DND-41 (cell line): Measurements from ENCODE around the gene APC.

Experiments used
- ATAC-seq: fragments of 200-7000 bp; cut with Tn5 transposase; 3 replicates; pipeline ENCODE4 v1.9.1; 2021; ENCODE audit warnings: low read depth; ENCODE audit not compliant: insufficient read depth
- DNase-seq: peaks from one replicate; pipeline ENCODE4 v3.0.0-alpha.2; 2020
- H2AFZ ChIP-seq: 2 replicates; pipeline ENCODE4 v1.6.0; 2012; ENCODE audit warnings: low read depth, low read length
- H3K27ac ChIP-seq: 2 replicates; pipeline ENCODE4 v1.5.1; 2012; ENCODE audit warnings: low read length, inconsistent platforms
- H3K27me3 ChIP-seq: fragments of 200-600 bp; sonication (generic); 2 replicates; pipeline ENCODE4 v1.6.0; 2012; ENCODE audit warnings: low read length, mild to moderate bottlenecking, inconsistent platforms; ENCODE audit not compliant: insufficient read depth, poor library complexity
- H3K36me3 ChIP-seq: 2 replicates; pipeline ENCODE4 v1.5.1; 2012; ENCODE audit warnings: low read length, inconsistent platforms; ENCODE audit not compliant: insufficient read depth
- H3K4me1 ChIP-seq: 2 replicates; pipeline ENCODE4 v1.5.1; 2012; ENCODE audit warnings: mild to moderate bottlenecking, low read length; ENCODE audit not compliant: insufficient read depth
- H3K4me2 ChIP-seq: 2 replicates; pipeline ENCODE4 v1.6.0; 2012; ENCODE audit warnings: mild to moderate bottlenecking, moderate library complexity, low read length, inconsistent platforms; ENCODE audit not compliant: insufficient read depth
- H3K4me3 ChIP-seq, 2 experiments: fragments of 200-600 bp in 1 of 2; shearing (Covaris generic) in 1 of 2; 2 replicates each; pipeline ENCODE4 v1.5.1; 2012 to 2016; ENCODE audit warnings: inconsistent platforms in 2 of 2, low read length in 2 of 2, mild to moderate bottlenecking in 2 of 2, low read depth in 1 of 2, moderate library complexity in 1 of 2
- H3K79me2 ChIP-seq: 2 replicates; pipeline ENCODE4 v1.6.0; 2012; ENCODE audit warnings: low read length, inconsistent platforms; ENCODE audit not compliant: insufficient read depth
- H3K9ac ChIP-seq: 2 replicates; pipeline ENCODE4 v1.6.0; 2012; ENCODE audit warnings: low read depth, mild to moderate bottlenecking, inconsistent platforms, low read length, moderate library complexity
- H3K9me3 ChIP-seq: 2 replicates; pipeline ENCODE4 v1.5.1; 2012; ENCODE audit warnings: low read length, moderate library complexity, mild to moderate bottlenecking, inconsistent platforms; ENCODE audit not compliant: insufficient read depth, severe bottlenecking
- H4K20me1 ChIP-seq: 2 replicates; pipeline ENCODE4 v1.6.0; 2012; ENCODE audit warnings: low read length; ENCODE audit not compliant: insufficient read depth
- CTCF ChIP-seq: IDR thresholded peaks from 2 replicates; pipeline ENCODE4 v1.5.1; 2012; ENCODE audit warnings: borderline replicate concordance, low read length, moderate library complexity, mild to moderate bottlenecking; ENCODE audit not compliant: poor library complexity, severe bottlenecking; ENCODE audit errors: extremely low read depth
- EZH2 ChIP-seq: IDR thresholded peaks from 3 replicates; pipeline ENCODE4 v1.6.1; 2012; ENCODE audit warnings: borderline replicate concordance, low read depth, mild to moderate bottlenecking, moderate library complexity, low read length, inconsistent platforms; ENCODE audit not compliant: severe bottlenecking

Gene APC

DNA sequence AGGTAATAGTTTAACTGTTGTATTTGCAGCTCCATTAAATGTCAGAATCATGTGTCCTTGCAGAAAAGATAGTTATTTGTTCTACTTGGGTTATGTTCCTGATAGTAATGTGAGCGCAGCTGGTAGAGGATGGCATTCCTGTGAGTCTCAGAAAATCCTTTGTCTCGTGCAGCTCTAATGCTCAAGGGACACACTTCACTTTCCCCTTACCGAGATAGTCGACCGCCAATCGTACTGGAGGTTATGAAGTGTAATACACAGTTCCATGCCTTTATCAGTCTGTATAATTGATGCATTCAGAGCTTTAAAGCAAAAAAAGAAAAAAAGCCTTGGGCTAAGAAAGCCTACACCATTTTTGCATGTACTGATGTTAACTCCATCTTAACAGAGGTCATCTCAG lies 63.2 kb downstream of the APC start:
- H2AFZ ChIP-seq: no peak overlapping the region
- H3K27me3 ChIP-seq: no peaks in the 10 kb centered on the region
- no peak for TF ChIP-seq CTCF
- DNase-seq: no peak
- no peaks in the 10 kb centered on the region for H4K20me1 ChIP-seq
- peaks cover 43% of the 10 kb centered on the region for H3K36me3 ChIP-seq
- no peak overlapping the region for H3K27ac ChIP-seq
- no peaks in the 10 kb centered on the region for H3K79me2 ChIP-seq
- no peak overlapping the region for H3K4me3 ChIP-seq
- no peak overlapping the region for H3K9ac ChIP-seq
- H3K4me1 ChIP-seq: no peaks in the 10 kb centered on the region
- no peaks in the 10 kb centered on the region for H3K9me3 ChIP-seq
- no peak overlapping the region for H3K4me2 ChIP-seq
- ATAC-seq: no peak

- H3K9ac ChIP-seq: no peak overlapping the region
- H3K27ac ChIP-seq: no peak overlapping the region
- no peaks in the 10 kb centered on the region for H3K9me3 ChIP-seq
- H3K4me3 ChIP-seq: no peak overlapping the region
- no peaks in the 10 kb centered on the region for H3K4me1 ChIP-seq
- no peak overlapping the region for H2AFZ ChIP-seq
- DNase-seq (no peak), ATAC-seq (no peak)
- peaks cover 25% of the 10 kb centered on the region for H3K36me3 ChIP-seq
- no peak for TF ChIP-seq EZH2
- TF ChIP-seq CTCF: no peak
- H4K20me1 ChIP-seq: no peaks in the 10 kb centered on the region
- H3K4me2 ChIP-seq: no peak overlapping the region
- H3K27me3 ChIP-seq: no peaks in the 10 kb centered on the region
- H3K79me2 ChIP-seq: no peaks in the 10 kb centered on the region
These were observed 73.3 kb downstream of the APC start for GRCh38 chr5:112811023-112811422.

- Histone ChIP-seq H3K4me2 (no peak overlapping the region), H4K20me1 (no peaks in the 10 kb centered on the region), H3K27me3 (no peaks in the 10 kb centered on the region), H3K9me3 (no peaks in the 10 kb centered on the region), H3K79me2 (no peaks in the 10 kb centered on the region), H3K27ac (no peak overlapping the region), H2AFZ (no peak overlapping the region), H3K9ac (no peak overlapping the region), H3K36me3 (peaks cover 29% of the 10 kb centered on the region), H3K4me1 (no peaks in the 10 kb centered on the region), H3K4me3 (no peak overlapping the region)
- DNase-seq (no peak), ATAC-seq (no peak)
- TF ChIP-seq EZH2 (no peak), CTCF (no peak)
These were observed 74.9 kb downstream of the APC start for GRCh38 chr5:112812549-112812948.

DNA sequence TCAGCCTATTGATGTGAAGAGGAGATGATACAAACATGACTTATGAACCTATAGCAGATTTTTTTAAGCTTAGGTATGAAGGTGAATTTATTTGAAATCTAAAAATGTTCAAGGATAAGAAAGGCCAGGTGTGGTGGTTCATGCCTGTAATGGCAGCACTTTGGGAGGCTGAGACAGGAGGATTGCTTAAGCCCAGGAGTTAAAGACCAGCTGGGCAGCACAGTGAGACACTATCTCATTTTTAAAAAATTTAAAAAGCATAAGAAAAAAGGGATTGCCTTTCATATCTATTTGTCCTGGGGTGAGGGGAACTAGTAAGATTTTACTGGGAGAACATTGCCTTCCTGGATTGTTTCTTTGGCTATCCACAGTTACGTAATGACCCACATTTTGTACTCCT lies 82.6 kb downstream of the APC start:
- TF ChIP-seq CTCF (no peak), EZH2 (no peak)
- Histone ChIP-seq H3K9me3 (no peaks in the 10 kb centered on the region), H3K4me1 (no peaks in the 10 kb centered on the region), H4K20me1 (no peaks in the 10 kb centered on the region), H3K27me3 (no peaks in the 10 kb centered on the region), H3K9ac (no peak overlapping the region), H3K4me2 (no peak overlapping the region), H3K79me2 (no peaks in the 10 kb centered on the region), H3K36me3 (peaks cover 57% of the 10 kb centered on the region), H2AFZ (no peak overlapping the region), H3K27ac (no peak overlapping the region), H3K4me3 (no peak overlapping the region)
- no peak for DNase-seq
- ATAC-seq: no peak
